ENCODE data around the gene TNNI3. TPM values are rescaled to one million over a fixed set of nuclear protein-coding genes. Genes with fewer than 3 reads are reported as not detected.

The TNNI3 gene
- total and polyA plus RNA-seq, 9 of the 15 experiments (the other 6 are each of a cell fraction or from before 2014, with no cell fraction given): 4.7 to 158 (median 42.0) TPM

- no peak for TF ChIP-seq ARID1B (IDR thresholded peaks at IDR 0.05)
- TF ChIP-seq ZNF707 (CRISPR knock-in tag; conservative IDR thresholded peaks at IDR 0.05): no peak
- TF ChIP-seq ARID2 (IDR thresholded peaks at IDR 0.05): no peak
- no peak for TF ChIP-seq XRCC3 (IDR thresholded peaks at IDR 0.05)
Observed at GRCh38 chr19:55116859-55117662, 40.5 kb downstream of the TNNI3 start, which contains the start of gene PPP1R12C (continued).

- H3K4me1 ChIP-seq (replicated peaks in 1 of 2; ENCODE audit: control insufficient read depth in 2 of 2, insufficient read depth in 2 of 2, low read length in 2 of 2): peaks cover 38 to 67% of the 10 kb centered on the region in 2 experiments
- peaks cover 4% of the 10 kb centered on the region for H3K9me1 ChIP-seq (ENCODE audit: control insufficient read depth, insufficient read depth, low read length)
- no peaks in the 10 kb centered on the region for H3K9me3 ChIP-seq (replicated peaks; ENCODE audit: control insufficient read depth, insufficient read depth, low read depth, low read length)
- H3K79me2 ChIP-seq (ENCODE audit: control insufficient read depth, insufficient read depth, low read length): peaks cover 60% of the 10 kb centered on the region
- POLR2A ChIA-PET: interaction anchor here (0.5 to 1.3 kb wide), 6 partner anchors 9 to 369 kb away, joined by 3 to 7 read pairs (median 4); partner anchors contain the start of gene DNAAF3
- no TSS peak for BruUV-seq (replicated peaks)
- peaks cover 33% of the 10 kb centered on the region for H4K20me1 ChIP-seq (replicated peaks; ENCODE audit: control insufficient read depth, insufficient read depth, low read length)
- peak overlapping the region; percentile 89 for H3K4me3 ChIP-seq
- no peaks in the 10 kb centered on the region for H3K27me3 ChIP-seq (ENCODE audit: control insufficient read depth in 2 of 2, insufficient read depth in 2 of 2, low read length in 2 of 2)
- H3K27ac ChIP-seq (ENCODE audit: extremely low read depth, low read depth, low read length): peak overlapping the region; percentile 83
- FAIRE-seq (peak; percentile 77), DNase-seq (ENCODE audit: extremely low read depth in 1 of 4, low spot score in 3 of 4) (peak; percentile 49 to 69 (median 53)), ATAC-seq (peak; percentile 53)
- CTCF ChIA-PET (ENCODE audit: low intra/inter-chr PET ratio): interaction anchor here (0.7 kb wide), 1 partner anchor 399 kb away, joined by 3 read pairs; no protein-coding TSS in a partner anchor
- peak overlapping the region; percentile 87 to 98 for H3K9ac ChIP-seq (ENCODE audit: insufficient read depth in 1 of 2, low read depth in 2 of 2, low read length in 2 of 2)
- 2% methylated on average over 20 of the region's 25 CpGs for WGBS (ENCODE audit: insufficient coverage, low coverage, missing lambda C conversion rate)
- in situ Hi-C loops (cut with MboI) (no loop called here), intact Hi-C loops (cut with micrococcal nuclease) (no loop called here)
- H2AFZ ChIP-seq (ENCODE audit: low read depth, low read length): no peak overlapping the region
- H3K36me3 ChIP-seq (ENCODE audit: control insufficient read depth, insufficient read depth, low read length): peaks cover 29% of the 10 kb centered on the region; the same call in 2 of the 3 replicates
- peak overlapping the region; percentile 98 for H3K4me2 ChIP-seq (ENCODE audit: insufficient read depth, low read length)
- TF ChIP-seq SRF (CRISPR knock-in tag; IDR thresholded peaks at IDR 0.05): 0 out of 4 replicates have a peak, but pooled peaks of 1 of the 2 experiments have one; percentile 24
- peak; percentile 64 for TF ChIP-seq HDAC2 (IDR thresholded peaks at IDR 0.05)
- TF ChIP-seq RCOR1 (IDR thresholded peaks at IDR 0.05; ENCODE audit: borderline replicate concordance in 1 of 2, low read depth in 2 of 2, low read length in 2 of 2): peak in 1 of 2 experiments; percentile 88; a peak in 2 of 4 replicates
- no peak for TF ChIP-seq ATF1 (CRISPR knock-in tag; IDR thresholded peaks at IDR 0.05)
- no peak for TF ChIP-seq ATF1 (tag; IDR thresholded peaks at IDR 0.05)
- TF ChIP-seq ZNF263 (CRISPR knock-in tag; IDR thresholded peaks at IDR 0.05; ENCODE audit: borderline replicate concordance): peak; percentile 86
- TF ChIP-seq GTF2B (IDR thresholded peaks at IDR 0.05; ENCODE audit: extremely low read depth, insufficient read length): no peak
- TF ChIP-seq SIN3A (IDR thresholded peaks at IDR 0.05; ENCODE audit: borderline replicate concordance in 2 of 2, control insufficient read depth in 1 of 2, low read depth in 2 of 2, low read length in 2 of 2): peak in 1 of 2 experiments; percentile 40; a peak in 1 of 4 replicates
- peak in 1 of 2 experiments; percentile 27; a peak in 1 of 4 replicates for TF ChIP-seq MLLT1 (IDR thresholded peaks at IDR 0.05)
- no peak for TF ChIP-seq ZNF134 (CRISPR knock-in tag; conservative IDR thresholded peaks at IDR 0.05)
- peak; percentile 89 for TF ChIP-seq SPI1 (IDR thresholded peaks at IDR 0.05; ENCODE audit: borderline replicate concordance, low read depth, low read length)
- no peak for TF ChIP-seq FOXA1 (IDR thresholded peaks at IDR 0.05; ENCODE audit: borderline replicate concordance)
Observed at GRCh38 chr19:55116232-55116858, 41.2 kb downstream of the TNNI3 start.
